ENCODE measurements around the gene ASCC3.

The ASCC3 gene

GRCh38 chr6:100559859-100560258 lies 321.3 kb downstream of the ASCC3 start:
- no peak for FAIRE-seq
- TF ChIP-seq PAX5 (IDR thresholded peaks at IDR 0.05; ENCODE audit: insufficient read depth, low read length, severe bottlenecking) (no peak), POLR2AphosphoS5 (IDR thresholded peaks at IDR 0.05; ENCODE audit: low read depth, low read length) (no peak), POLR2A (IDR thresholded peaks at IDR 0.05; ENCODE audit: low read depth, low read length) (no peak), SPI1 (IDR thresholded peaks at IDR 0.05; ENCODE audit: low read depth, low read length) (no peak), POU2F2 (IDR thresholded peaks at IDR 0.05; ENCODE audit: low read depth, low read length) (no peak), TAF1 (IDR thresholded peaks at IDR 0.05; ENCODE audit: low read depth, low read length) (no peak)

DNA sequence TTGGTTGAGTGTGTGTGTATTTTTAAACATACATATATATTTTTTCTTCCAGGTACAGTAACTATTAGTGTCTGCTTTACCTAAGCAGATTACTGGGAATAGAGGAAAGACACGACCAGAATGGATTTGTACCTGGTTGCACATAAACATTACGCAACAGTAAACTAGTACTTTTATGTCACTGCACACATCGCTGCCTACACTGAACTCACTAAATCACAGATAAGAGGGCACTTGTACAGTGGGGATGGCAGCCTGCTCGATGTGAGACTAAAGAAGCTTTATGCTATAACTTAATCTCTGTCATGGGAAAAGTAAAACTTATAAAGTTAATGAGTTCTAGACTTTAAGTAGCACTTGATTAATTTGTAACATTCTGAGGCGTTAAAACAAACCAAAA lies 326.9 kb downstream of the ASCC3 start:
- DNase-seq (ENCODE audit: insufficient read length, low spot score) (no peak), FAIRE-seq (no peak)
- TF ChIP-seq POLR2AphosphoS5 (IDR thresholded peaks at IDR 0.05; ENCODE audit: low read depth, low read length) (no peak), SPI1 (IDR thresholded peaks at IDR 0.05; ENCODE audit: low read depth, low read length) (no peak), POLR2A (IDR thresholded peaks at IDR 0.05; ENCODE audit: low read depth, low read length) (no peak), TAF1 (IDR thresholded peaks at IDR 0.05; ENCODE audit: low read depth, low read length) (no peak), POU2F2 (IDR thresholded peaks at IDR 0.05; ENCODE audit: low read depth, low read length) (no peak), PAX5 (IDR thresholded peaks at IDR 0.05; ENCODE audit: insufficient read depth, low read length, severe bottlenecking) (no peak)

More at GRCh38 chr6:100559859-100560258, 321.3 kb downstream of the ASCC3 start:
- DNase-seq (ENCODE audit: insufficient read length, low spot score), result no peak

- DNase-seq (ENCODE audit: insufficient read length, low spot score) (no peak), FAIRE-seq (no peak)
- no peak for TF ChIP-seq PAX5 (IDR thresholded peaks at IDR 0.05; ENCODE audit: insufficient read depth, low read length, severe bottlenecking)
- no peak for TF ChIP-seq SPI1 (IDR thresholded peaks at IDR 0.05; ENCODE audit: low read depth, low read length)
- no peak for TF ChIP-seq POLR2AphosphoS5 (IDR thresholded peaks at IDR 0.05; ENCODE audit: low read depth, low read length)
- TF ChIP-seq POLR2A (IDR thresholded peaks at IDR 0.05; ENCODE audit: low read depth, low read length), result no peak
- TF ChIP-seq POU2F2 (IDR thresholded peaks at IDR 0.05; ENCODE audit: low read depth, low read length), result no peak
- TF ChIP-seq TAF1 (IDR thresholded peaks at IDR 0.05; ENCODE audit: low read depth, low read length), result no peak
These were observed 327.9 kb downstream of the ASCC3 start for GRCh38 chr6:100553243-100553642.

DNA sequence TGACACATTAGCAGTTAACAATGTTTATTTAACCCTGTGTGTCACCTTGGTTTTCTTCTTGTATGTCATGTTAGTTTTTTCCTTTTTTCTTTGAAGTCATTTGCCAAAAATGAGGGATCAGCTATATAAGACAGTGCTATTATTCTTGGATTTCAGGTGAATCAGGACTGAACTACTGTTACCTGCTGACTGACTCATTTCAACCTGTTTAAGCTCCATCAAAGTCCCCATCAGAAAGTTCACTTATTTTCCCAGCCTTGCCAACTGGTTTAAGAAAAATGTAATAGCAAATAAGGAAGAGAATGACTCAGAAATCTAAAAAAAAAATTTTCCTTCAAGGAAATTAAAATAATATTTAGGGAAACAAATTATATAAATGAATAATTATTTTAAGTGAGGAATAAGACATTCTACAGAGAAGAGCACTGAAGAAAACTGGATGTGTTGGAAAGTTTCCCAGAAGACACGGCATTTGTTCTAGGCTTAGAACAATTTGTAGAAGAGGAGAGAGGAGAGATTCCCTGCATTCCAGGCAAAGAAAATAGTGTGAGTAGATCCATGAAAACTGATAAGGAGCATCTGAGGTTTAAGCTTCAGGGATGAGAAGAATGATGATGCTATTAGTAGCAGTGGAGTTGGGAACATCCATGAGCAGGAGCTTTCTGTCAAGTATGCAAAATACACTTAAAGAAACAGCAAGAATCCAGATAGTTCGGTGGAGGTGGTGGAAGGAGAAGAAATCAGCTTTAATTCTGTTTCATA lies 331.5 kb downstream of the ASCC3 start:
- no peak for DNase-seq (ENCODE audit: insufficient read length, low spot score)
- FAIRE-seq, result no peak
- TF ChIP-seq POLR2A (IDR thresholded peaks at IDR 0.05; ENCODE audit: low read depth, low read length) (no peak), POU2F2 (IDR thresholded peaks at IDR 0.05; ENCODE audit: low read depth, low read length) (no peak), SPI1 (IDR thresholded peaks at IDR 0.05; ENCODE audit: low read depth, low read length) (no peak), POLR2AphosphoS5 (IDR thresholded peaks at IDR 0.05; ENCODE audit: low read depth, low read length) (no peak), PAX5 (IDR thresholded peaks at IDR 0.05; ENCODE audit: insufficient read depth, low read length, severe bottlenecking) (no peak), TAF1 (IDR thresholded peaks at IDR 0.05; ENCODE audit: low read depth, low read length) (no peak)

GRCh38 chr6:100538086-100538485 lies 343.0 kb downstream of the ASCC3 start:
- FAIRE-seq (no peak), DNase-seq (ENCODE audit: insufficient read length, low spot score) (no peak)
- no peak for TF ChIP-seq SPI1 (IDR thresholded peaks at IDR 0.05; ENCODE audit: low read depth, low read length)
- no peak for TF ChIP-seq POU2F2 (IDR thresholded peaks at IDR 0.05; ENCODE audit: low read depth, low read length)
- TF ChIP-seq TAF1 (IDR thresholded peaks at IDR 0.05; ENCODE audit: low read depth, low read length), result no peak
- no peak for TF ChIP-seq POLR2A (IDR thresholded peaks at IDR 0.05; ENCODE audit: low read depth, low read length)
- TF ChIP-seq POLR2AphosphoS5 (IDR thresholded peaks at IDR 0.05; ENCODE audit: low read depth, low read length), result no peak
- no peak for TF ChIP-seq PAX5 (IDR thresholded peaks at IDR 0.05; ENCODE audit: insufficient read depth, low read length, severe bottlenecking)

- TF ChIP-seq POLR2AphosphoS5 (IDR thresholded peaks at IDR 0.05; ENCODE audit: low read depth, low read length) (no peak), POLR2A (IDR thresholded peaks at IDR 0.05; ENCODE audit: low read depth, low read length) (no peak), PAX5 (IDR thresholded peaks at IDR 0.05; ENCODE audit: insufficient read depth, low read length, severe bottlenecking) (no peak), SPI1 (IDR thresholded peaks at IDR 0.05; ENCODE audit: low read depth, low read length) (no peak), TAF1 (IDR thresholded peaks at IDR 0.05; ENCODE audit: low read depth, low read length) (no peak)
- FAIRE-seq (no peak), DNase-seq (ENCODE audit: insufficient read length, low spot score) (no peak)
These were observed 362.5 kb downstream of the ASCC3 start for GRCh38 chr6:100518588-100518987.

- no peak for DNase-seq (ENCODE audit: insufficient read length, low spot score)
These were observed 363.5 kb downstream of the ASCC3 start for GRCh38 chr6:100517633-100518032.

DNA sequence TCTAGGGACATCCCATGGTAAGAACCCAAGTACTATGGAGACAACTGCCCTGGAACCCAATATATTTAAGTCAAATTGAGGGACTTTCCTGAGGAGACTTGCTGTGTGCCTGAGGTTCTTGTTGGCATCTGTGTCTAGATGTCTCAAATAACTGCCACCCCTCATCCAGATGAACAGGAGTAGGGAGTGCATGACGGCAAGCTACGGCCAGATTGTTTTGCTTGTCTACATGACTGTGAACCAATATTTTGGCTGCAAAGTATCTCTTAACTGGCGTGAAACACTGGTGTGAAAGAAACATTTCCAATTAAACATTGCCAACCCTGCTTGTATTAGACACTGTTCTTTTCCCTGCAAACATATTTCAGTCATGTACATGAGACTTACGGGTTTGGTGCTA lies 364.0 kb downstream of the ASCC3 start:
- no peak for DNase-seq (ENCODE audit: insufficient read length, low spot score)
- TF ChIP-seq PAX5 (IDR thresholded peaks at IDR 0.05; ENCODE audit: insufficient read depth, low read length, severe bottlenecking), result no peak
- TF ChIP-seq POLR2A (IDR thresholded peaks at IDR 0.05; ENCODE audit: low read depth, low read length), result no peak
- no peak for TF ChIP-seq POLR2AphosphoS5 (IDR thresholded peaks at IDR 0.05; ENCODE audit: low read depth, low read length)
- no peak for TF ChIP-seq POU2F2 (IDR thresholded peaks at IDR 0.05; ENCODE audit: low read depth, low read length)
- no peak for TF ChIP-seq TAF1 (IDR thresholded peaks at IDR 0.05; ENCODE audit: low read depth, low read length)
- TF ChIP-seq SPI1 (IDR thresholded peaks at IDR 0.05; ENCODE audit: low read depth, low read length), result no peak
- no peak for FAIRE-seq

More at GRCh38 chr6:100517633-100518032, 363.5 kb downstream of the ASCC3 start:
- no peak for FAIRE-seq
- no peak for TF ChIP-seq POU2F2 (IDR thresholded peaks at IDR 0.05; ENCODE audit: low read depth, low read length)

- FAIRE-seq (no peak), DNase-seq (ENCODE audit: insufficient read length, low spot score) (no peak)
- TF ChIP-seq POLR2A (IDR thresholded peaks at IDR 0.05; ENCODE audit: low read depth, low read length) (no peak), SPI1 (IDR thresholded peaks at IDR 0.05; ENCODE audit: low read depth, low read length) (no peak)
These were observed 366.5 kb downstream of the ASCC3 start for GRCh38 chr6:100514660-100515059.

DNA sequence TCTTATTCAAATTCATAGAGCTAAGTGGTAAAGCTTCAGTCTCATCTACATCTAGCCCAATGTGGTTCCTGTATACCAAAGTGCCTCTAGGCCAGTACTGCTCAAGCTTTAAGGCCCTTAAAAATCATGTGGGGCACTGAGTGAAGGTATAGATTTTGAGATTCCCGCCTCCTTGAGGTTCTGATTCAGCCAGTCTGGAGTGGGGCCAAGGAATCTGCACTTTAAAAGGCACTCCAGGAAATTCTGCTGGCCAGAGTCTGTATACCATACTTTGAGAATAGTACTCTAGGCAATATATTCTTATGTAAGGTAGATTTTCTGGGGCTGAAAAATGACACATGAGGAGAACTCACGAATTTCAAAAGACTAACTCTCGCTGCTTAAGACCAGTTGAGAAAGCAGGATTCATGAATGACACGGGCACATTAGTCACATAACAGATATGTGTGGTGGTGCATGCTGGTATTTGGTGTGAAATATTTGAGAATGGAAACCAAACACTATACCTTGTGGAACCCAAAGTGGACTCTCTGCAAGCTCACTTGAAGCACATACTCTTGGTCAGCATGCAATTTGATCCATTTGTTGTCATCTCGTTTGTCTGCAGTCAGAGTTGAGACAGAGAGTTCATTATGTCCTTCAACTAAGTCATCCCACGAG lies 368.8 kb downstream of the ASCC3 start:
- TF ChIP-seq PAX5 (IDR thresholded peaks at IDR 0.05; ENCODE audit: insufficient read depth, low read length, severe bottlenecking) (no peak), TAF1 (IDR thresholded peaks at IDR 0.05; ENCODE audit: low read depth, low read length) (no peak), SPI1 (IDR thresholded peaks at IDR 0.05; ENCODE audit: low read depth, low read length) (no peak), POLR2AphosphoS5 (IDR thresholded peaks at IDR 0.05; ENCODE audit: low read depth, low read length) (no peak), POU2F2 (IDR thresholded peaks at IDR 0.05; ENCODE audit: low read depth, low read length) (no peak), POLR2A (IDR thresholded peaks at IDR 0.05; ENCODE audit: low read depth, low read length) (no peak)
- DNase-seq (ENCODE audit: insufficient read length, low spot score) (no peak), FAIRE-seq (peak; percentile 35)

All from GM12891 (cell line).